Measurements from ENCODE around the gene KHK.

The KHK gene

DNA sequence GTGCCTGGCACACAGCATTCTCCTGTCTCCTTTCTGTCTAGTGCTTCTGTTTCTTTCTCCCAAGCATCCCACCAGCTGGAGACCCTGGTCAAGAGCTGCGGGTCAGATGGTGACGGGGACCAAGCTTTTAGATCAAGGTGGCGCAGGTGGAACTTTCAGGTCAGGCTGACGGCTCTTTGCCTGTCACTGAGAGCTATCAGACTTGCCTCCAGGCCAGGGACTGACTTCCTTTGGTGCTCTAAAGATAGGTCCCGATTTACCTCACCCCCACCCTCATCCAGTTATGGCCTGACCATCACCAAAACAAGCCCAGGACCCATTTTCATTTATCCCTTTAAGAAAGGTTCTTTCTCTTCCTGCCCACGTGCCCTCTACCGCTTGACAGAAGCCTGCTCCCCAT is 9.3 kb upstream of the KHK start:
- no peak for DNase-seq (ENCODE audit: low read depth)
- no peak overlapping the region for H3K4me3 ChIP-seq (ENCODE audit: low read length)

DNA sequence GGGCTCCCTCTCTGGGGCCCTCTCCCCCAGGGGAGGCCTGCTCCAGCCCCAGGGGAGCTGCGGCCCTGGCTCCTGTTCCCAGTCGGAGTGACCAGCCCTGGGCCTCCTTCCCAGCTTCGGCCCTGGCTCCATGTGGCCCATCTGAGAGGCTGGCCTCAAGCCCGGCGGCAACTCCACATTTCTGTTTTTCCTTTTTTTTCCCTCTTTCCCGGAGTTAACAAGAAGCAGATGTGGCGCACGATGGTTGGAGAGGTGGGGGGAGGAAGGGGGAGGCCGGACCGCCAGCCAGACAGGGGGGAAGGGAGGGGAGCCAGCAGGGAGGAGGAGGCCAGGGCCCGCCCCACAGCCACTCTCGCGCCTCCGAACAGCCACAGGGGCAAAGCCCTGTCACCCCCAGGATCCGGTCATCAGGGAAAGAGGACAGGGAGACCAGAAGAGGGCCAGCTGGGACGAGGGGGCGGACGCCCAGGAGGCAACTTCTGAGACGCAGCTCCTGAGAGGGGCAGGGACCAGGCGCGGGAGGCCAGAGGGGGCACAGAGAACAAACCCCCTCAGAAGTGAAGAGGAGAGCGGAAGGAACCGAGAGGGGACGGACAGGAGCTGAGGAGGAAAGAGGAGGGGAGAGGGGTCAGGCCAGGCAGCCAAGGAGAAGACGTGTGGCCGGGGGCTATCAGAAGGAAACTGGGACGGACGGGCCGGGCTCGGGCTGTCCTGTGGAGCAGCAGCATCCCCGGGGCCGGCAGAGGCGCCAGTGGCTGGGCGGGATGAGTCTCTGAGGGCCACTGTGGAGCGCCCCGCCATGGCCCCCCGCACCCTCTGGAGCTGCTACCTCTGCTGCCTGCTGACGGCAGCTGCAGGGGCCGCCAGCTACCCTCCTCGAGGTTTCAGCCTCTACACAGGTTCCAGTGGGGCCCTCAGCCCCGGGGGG is 8.0 kb upstream of the KHK start, which contains the start of gene EMILIN1:
Gene EMILIN1 (plus strand): TSS at position 349 of the 928 bp plus-strand sequence. CDS start 451 bp downstream, at position 800.
- peak within 1 kb of the TSS; percentile 89 for H3K4me3 ChIP-seq (ENCODE audit: low read length)
- DNase-seq (ENCODE audit: low read depth): peak; percentile 97

More for the DNA sequence above, 9.3 kb upstream of the KHK start:
- TF ChIP-seq, protein P1, sequence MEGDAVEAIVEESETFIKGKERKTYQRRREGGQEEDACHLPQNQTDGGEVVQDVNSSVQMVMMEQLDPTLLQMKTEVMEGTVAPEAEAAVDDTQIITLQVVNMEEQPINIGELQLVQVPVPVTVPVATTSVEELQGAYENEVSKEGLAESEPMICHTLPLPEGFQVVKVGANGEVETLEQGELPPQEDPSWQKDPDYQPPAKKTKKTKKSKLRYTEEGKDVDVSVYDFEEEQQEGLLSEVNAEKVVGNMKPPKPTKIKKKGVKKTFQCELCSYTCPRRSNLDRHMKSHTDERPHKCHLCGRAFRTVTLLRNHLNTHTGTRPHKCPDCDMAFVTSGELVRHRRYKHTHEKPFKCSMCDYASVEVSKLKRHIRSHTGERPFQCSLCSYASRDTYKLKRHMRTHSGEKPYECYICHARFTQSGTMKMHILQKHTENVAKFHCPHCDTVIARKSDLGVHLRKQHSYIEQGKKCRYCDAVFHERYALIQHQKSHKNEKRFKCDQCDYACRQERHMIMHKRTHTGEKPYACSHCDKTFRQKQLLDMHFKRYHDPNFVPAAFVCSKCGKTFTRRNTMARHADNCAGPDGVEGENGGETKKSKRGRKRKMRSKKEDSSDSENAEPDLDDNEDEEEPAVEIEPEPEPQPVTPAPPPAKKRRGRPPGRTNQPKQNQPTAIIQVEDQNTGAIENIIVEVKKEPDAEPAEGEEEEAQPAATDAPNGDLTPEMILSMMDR (conservative IDR thresholded peaks at IDR 0.05; ENCODE audit: low read length): no peak

DNA sequence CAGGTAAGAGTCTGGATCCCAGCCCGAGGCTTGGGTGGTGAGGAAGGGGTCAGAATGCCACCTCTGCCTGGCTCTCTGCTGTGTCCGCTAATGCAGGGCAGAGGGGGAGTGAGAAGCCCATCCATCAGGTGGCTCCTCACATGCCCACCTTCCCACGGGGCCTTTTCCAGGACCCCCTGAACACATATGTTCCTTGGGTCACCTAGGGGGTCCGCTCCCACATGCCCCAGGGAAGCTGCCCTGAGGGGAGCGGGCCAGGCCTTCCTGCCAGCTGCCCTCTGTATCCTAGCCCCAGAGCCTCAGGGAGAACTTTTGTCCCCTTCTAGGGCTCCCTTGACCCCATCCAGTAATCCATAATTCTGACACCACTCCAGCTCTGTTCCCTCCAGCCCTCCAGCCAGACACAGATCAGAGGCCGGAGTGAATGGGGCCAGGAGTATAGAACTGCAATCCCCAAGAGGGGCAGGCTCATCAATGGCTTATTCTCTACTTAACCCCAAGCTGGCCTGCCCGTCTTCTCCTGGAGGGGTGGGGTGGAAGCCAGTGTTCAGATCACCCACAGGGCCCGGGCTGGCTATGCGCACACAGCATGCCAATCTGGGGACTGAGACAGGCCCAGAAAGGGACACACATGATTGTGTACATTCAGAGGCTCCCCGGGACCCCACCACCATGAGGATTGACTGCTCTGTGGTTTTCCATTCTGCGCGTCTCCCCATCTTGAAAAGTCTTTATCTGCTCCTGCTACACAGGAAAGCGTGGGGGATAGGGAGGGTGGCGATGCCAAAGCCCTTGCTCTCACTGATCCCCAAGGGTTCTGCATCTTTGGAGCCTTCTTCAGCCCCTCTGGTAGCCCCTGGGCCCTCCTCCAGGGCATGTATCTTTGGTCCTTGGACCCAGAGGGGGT is 7.1 kb upstream of the KHK start:
- no peak for DNase-seq (ENCODE audit: low read depth)
- H3K4me3 ChIP-seq (ENCODE audit: low read length): peak overlapping the region; percentile 89
- TF ChIP-seq, protein P1 (conservative IDR thresholded peaks at IDR 0.05; ENCODE audit: low read length): no peak

More for the DNA sequence above, 8.0 kb upstream of the KHK start, which contains the start of gene EMILIN1:
- TF ChIP-seq, protein P1 (conservative IDR thresholded peaks at IDR 0.05; ENCODE audit: low read length): 0 out of 2 replicates have a peak, but pooled peaks have one; percentile 8

DNA sequence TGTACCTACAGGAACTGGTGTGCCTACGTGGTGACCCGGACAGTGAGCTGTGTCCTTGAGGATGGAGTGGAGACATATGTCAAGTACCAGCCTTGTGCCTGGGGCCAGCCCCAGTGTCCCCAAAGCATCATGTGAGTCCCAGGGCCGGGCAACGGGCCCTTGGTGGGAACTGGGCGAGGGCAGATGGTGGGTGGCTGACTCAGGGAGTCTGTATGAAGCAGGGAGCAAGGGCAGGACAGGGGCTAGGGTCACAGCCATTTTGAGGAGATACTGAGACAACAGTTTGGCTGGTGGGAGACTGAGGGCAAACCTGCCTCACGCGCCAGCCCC is 6.5 kb upstream of the KHK start:
- peak overlapping the region; percentile 89 for H3K4me3 ChIP-seq (ENCODE audit: low read length)
- TF ChIP-seq, protein P1 (conservative IDR thresholded peaks at IDR 0.05; ENCODE audit: low read length): no peak
- DNase-seq (ENCODE audit: low read depth): no peak

DNA sequence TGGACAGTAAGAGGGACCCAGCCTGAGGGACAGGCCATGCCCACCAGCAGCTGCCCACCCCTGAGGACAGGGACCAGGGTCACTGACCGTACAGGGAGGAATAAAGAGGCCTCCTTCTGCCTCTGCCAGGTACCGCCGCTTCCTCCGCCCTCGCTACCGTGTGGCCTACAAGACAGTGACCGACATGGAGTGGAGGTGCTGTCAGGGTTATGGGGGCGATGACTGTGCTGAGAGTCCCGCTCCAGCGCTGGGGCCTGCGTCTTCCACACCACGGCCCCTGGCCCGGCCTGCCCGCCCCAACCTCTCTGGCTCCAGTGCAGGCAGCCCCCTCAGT is 6.0 kb upstream of the KHK start:
- DNase-seq (ENCODE audit: low read depth): no peak
- TF ChIP-seq, protein P1 (conservative IDR thresholded peaks at IDR 0.05; ENCODE audit: low read length): no peak
- H3K4me3 ChIP-seq (ENCODE audit: low read length): peak overlapping the region; percentile 89

DNA sequence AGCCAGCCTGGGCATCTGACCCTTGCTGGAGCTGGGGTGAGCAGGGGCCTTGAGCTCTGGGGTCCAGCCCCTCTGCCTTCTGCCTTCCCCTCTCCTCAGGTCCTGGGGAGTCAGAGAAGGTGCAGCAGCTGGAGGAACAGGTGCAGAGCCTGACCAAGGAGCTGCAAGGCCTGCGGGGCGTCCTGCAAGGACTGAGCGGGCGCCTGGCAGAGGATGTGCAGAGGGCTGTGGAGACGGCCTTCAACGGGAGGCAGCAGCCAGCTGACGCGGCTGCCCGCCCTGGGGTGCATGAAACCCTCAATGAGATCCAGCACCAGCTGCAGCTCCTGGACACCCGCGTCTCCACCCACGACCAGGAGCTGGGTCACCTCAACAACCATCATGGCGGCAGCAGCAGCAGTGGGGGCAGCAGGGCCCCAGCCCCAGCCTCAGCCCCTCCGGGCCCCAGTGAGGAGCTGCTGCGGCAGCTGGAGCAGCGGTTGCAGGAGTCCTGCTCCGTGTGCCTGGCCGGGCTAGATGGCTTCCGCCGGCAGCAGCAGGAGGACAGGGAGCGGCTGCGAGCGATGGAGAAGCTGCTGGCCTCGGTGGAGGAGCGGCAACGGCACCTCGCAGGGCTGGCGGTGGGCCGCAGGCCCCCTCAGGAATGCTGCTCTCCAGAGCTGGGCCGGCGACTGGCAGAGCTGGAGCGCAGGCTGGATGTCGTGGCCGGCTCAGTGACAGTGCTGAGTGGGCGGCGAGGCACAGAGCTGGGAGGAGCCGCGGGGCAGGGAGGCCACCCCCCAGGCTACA is 4.4 kb upstream of the KHK start:
- TF ChIP-seq, protein P1 (conservative IDR thresholded peaks at IDR 0.05; ENCODE audit: low read length): no peak
- no peak overlapping the region for H3K4me3 ChIP-seq (ENCODE audit: low read length)
- no peak for DNase-seq (ENCODE audit: low read depth)
